AML-193 (cell line): ENCODE results near the gene CAPN10.
"Not testable (repeated sequence)": the region's sequence is repeated elsewhere in the genome, so short reads cannot be mapped to it uniquely, and the experiment has no call there.

Source experiments
- DNase-seq, 2 experiments: peaks; one replicate each; lab custom pipeline; 2025; lab: John Stamatoyannopoulos, UW

The CAPN10 gene, protein sequence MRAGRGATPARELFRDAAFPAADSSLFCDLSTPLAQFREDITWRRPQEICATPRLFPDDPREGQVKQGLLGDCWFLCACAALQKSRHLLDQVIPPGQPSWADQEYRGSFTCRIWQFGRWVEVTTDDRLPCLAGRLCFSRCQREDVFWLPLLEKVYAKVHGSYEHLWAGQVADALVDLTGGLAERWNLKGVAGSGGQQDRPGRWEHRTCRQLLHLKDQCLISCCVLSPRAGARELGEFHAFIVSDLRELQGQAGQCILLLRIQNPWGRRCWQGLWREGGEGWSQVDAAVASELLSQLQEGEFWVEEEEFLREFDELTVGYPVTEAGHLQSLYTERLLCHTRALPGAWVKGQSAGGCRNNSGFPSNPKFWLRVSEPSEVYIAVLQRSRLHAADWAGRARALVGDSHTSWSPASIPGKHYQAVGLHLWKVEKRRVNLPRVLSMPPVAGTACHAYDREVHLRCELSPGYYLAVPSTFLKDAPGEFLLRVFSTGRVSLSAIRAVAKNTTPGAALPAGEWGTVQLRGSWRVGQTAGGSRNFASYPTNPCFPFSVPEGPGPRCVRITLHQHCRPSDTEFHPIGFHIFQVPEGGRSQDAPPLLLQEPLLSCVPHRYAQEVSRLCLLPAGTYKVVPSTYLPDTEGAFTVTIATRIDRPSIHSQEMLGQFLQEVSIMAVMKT

DNA sequence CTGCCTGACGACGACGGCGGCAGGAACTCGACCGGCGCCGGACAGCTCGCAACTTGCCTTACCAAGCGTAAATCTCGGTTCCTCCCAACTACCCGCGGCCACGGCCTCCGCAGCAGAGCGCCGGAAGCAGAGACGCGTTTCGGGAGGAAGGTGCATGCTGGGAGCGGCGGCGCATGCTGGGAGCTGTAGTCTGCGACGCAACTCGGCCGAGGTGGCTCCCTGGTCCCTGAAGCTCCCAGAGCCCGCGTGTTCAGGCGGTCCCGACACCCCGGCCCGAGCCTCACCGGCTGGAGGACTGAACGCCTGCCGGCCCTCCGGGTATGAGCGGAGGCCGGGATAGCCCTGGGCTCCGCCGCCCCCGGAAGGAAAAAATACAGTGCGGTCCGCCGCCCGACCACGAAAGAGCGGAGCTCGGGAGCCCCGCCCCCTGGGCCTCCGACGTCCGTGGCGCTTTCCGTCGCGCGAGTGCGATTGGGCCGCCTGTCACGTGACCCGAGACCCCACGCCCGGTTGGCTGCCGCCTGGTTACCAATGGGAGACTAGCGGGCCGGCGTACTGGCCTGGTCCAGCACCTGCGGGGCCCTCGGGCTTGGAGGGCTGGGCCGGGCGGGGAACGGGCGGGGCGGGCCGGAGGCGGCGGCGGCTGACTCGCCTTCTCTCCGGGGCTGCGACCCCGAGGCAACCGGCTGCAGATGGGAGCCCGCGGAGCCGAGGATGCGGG is at the start of gene CAPN10:
CAPN10 (plus strand) TSS at position 537 of the 721 bp plus-strand sequence; CDS start at position 715, 178 bp downstream.
- DNase-seq = peak; percentile 87 to 88

DNA sequence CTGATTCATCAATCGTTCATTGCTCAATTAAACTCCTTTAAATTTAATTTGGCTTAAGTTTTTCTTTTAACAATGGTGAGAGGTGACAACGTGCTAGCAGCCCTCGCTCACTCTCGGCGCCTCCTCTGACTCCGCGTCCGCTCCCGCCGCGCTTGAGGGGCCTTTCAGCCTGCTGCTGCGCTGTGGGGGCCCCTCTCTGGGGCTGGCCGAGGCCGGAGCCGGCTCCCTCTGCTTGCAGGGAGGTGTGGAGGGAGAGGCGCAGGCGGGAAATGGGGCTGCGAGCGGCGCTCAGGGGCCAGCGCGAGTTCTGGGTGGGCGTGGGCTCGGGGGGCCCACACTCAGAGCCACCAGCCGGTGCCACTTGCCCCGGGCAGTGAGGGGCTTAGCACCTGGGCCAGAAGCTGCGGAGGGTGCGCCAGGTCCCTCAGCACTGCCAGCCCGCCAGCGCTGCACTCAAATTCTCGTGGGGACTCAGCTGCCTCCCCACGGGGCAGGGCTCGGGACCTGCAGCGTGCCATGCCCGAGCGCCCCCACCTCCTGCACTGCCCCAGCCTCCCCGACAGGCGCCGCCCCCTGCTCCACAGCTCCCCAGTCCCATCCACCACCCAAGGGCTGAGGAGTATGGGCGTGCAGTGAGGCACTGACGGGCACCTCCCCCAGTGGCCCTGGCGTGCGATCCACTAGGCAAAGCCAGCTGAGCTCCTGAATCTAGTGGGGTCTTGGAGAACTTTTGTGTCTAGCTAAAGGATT is 48.3 kb upstream of the CAPN10 start:
- DNase-seq = no peak

DNA sequence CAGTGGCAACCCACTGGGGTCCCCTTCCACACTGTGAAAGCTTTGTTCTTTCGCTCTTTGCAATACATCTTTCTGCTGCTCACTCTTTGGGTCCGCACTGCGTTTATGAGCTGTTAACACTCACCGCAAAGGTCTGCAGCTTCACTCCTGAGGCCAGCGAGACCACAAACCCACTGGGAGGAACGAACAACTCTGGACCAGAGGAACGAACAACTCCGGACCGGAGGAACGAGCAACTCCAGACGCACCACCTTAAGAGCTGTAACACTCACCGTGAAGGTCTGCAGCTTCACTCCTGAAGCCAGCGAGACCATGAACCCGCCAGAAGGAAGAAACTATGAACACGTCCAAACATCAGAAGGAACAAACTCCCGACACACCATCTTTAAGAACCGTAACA is 47.4 kb upstream of the CAPN10 start:
- DNase-seq = not testable (repeated sequence)

DNA sequence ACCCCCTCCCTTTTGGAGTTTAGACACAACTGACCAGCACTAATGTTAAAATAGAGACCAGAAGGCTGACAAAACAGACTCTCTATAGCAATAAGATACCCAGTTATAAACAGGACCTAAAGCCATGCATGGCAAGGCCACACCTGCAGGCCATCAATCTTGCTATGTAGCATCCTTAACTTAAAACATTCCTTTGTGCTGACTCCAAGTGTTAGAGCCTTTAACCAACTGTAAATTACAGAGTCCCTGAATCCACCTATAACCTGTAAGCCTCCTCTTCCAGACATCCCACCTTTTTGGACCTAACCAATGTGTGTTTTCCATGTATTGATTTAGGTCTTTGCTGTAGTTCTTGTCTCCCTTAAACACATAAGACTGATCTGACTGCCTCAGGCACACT is 46.6 kb upstream of the CAPN10 start:
- no peak for DNase-seq

DNA sequence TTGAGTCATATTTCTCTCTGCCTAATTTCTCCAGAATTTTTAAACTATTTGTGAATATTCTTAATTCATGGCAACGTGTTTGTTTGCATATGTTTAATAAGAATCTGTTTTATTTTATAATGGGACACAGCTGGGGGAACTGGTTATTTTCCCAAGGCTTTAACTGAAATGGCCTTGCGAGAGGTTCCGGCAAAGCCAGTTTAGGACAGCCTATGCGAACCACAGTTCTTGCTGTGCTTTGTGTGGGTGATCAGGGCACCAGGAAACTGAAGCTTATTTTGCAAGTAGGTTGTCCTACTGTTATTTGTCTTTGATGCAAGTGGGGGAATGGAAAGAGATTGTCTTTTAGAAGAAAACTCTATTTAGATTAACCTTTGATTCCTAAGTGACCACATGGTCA is 35.2 kb upstream of the CAPN10 start:
- no peak for DNase-seq

DNA sequence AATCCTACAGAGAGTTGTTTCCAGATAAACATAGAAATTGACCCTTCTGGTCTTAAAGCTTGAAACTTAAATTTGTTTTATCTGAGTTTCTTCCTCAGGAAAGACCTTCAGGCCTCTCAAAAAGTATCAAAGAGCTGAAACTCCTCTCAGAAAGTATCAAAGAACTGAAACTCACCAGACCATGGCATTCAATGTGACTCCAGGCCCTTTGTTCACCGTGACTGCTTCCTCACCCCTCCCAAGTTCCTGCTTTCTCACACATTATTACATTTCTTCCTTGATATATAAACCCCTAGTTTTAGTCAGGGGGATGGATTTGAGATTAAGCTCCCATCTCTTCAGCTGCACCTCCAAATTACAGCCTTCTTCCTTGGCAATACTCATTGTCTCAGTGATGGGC is 34.7 kb upstream of the CAPN10 start:
- DNase-seq = no peak

DNA sequence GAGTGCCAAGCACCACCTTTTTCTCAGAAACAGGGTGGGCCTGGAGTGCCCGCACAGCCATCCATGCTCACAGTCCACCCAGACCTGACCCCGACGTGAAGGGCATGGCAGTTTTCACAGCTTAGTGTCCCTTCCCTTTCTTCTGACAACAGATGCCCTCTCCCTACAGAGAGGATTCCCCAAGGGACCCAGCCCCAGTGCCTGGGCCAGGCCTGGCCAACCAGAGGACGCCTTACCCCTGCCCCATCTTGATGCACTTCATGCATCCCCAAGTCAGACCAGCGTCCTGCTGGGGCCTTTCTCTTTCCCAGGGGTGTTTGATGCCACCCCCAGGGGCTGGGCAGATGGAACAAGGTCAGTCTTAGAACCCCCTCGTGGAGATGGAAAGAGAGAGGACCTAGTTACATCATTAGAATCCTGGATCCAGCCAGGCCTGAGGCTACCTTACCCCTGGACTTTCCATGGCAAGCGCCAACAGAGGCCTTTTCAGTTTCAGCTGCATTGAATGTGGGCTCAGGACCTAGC is 32.5 kb upstream of the CAPN10 start:
- DNase-seq = no peak

DNA sequence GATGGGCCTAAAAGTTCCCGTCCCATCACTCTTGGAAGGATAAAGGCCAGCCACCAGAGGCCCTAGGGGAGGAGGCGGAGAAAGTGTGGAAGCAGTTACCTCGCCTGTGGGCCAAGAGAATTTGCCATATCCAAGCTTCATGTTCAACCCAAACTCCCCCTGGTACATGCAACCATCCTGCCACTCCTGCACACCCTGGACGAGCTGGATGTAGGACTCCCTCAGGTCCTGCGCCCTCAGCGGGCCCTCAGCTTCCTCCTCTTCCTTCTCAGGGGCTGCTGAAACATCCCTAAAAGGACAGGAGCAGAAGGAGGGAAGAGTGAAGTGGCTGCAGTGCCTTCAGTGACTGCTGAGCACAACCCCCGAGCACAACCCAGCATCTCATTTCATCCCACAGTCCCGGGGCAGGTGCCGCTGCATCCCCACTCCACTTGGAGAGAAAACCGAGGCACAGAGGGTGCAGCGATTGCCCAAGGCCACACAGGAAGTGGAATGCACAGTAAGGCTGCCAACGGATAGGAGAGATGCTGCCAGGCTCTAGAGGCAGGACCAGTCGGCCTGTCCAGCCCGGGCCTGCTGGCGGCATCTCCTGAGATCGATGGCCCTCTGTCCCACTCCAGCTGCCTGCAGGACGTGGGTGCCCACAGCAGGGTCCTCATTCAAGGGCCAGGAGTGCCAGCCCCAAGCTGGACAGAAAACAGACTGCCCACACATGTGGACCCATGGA is 31.6 kb upstream of the CAPN10 start:
- DNase-seq = no peak

DNA sequence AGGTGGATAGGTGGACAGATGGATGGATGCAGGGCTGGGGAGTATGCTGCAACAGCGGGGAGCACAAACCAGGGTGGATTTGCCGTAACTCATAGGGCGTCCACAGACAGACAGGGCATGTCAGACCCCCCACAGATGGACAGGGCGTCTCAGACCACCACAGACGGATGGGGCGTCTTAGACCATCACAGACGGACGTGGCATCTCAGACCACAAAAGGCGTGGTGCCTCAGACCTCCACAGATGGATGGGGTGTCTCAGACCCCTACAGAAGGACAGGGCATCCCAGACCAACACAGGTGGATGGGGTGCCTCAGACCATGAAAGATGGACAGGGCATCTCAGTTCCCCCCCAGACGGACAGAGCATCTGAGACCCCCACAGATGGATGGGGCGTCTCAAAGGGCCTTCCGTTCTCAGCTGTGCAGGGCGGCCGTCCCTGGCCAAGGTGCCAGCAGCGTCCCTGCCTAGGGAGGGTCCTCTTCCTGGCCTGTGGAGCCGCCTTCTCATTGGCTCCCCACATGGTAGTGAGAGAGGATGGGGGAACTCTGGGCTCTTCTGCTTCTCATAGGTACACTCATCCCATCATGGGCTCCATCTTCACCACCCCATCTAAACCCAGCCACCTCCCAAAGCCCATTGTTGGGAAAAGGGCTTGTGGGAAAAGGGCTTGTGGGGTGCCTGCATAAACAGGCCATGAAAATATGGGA is 30.8 kb upstream of the CAPN10 start:
- no peak for DNase-seq

DNA sequence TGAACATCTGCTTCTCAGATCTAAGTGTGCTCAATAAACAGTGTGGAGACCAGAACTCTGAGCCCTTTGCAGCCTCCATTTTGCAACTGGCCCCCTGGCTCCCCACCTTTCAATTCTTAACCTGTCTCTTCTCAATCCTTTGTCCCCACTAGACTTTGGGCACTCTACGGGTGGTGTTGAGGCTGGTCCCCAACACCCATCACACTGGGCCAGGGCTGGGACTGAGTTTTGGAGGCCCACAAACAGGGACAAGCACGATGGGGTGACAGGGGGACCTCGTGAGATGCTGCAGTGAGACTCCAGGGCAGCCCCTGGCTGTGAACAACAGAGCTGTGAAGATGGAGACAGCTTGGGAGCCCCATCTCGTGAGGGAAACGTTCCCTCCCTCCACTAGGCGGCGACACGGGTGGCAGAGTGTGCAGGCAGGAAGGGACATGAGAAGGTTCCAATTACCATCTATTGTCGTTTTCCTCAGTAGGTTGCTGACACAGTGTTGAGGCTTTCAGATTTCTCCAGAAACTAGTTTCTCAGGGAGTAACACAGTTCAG is 29.9 kb upstream of the CAPN10 start:
- DNase-seq = peak; percentile 36 to 39

DNA sequence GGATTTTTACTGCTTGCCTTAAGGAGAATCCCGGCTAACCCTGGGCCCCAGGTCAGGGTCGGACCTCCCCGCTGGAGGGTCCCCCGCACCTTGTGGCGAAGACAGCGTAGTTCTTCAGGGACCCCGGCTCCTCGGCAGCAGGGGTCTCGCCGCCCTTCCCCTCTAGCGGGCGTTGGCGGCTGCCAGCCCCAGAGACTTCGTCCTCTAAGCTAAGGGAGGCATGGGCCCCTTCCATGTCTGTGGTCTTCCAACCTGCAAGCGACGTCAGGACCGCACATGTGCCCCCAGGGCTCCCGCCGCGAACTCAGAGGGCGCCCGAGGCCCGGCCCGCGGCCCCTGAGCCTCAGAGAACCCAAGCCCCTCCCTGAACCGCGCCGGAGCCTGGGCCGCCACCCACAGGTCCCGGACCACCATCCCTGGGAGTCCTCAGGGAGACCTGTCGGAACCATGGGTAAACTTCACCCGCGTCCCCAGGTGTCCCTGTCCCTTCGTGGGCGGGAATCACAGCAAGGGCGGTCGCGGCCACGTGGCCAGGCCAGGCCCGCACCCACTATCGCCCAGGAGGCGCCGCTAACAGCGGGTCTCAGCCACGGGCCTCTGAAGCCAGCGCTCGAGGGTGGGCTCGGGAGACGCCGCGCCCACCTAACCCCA is 29.3 kb upstream of the CAPN10 start:
- no peak for DNase-seq

DNA sequence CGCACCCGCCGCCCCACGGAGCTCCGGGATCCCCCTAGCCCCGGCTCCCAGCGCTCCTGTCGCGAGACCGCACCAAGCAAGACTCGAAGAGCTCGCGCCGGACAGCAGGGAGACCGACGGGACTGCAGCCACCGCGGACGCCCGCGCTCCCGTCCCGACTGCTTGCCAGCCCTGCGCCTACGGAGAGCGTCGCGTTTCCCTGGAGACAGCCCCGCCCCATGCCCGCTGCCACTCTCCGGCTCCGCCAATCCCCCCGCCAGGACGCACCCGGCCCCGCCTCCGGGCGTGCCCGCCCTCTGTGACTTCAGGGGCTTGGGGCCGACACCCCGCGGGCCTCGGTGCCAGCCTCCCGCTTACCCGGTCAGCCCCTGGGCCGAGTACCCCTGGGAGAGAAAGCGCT is 28.7 kb upstream of the CAPN10 start, which contains the start of gene ANKMY1:
ANKMY1 (minus strand) TSS at position 181 of the 400 bp plus-strand sequence. CDS start 653 bp downstream, outside the sequence.
- no peak for DNase-seq

DNA sequence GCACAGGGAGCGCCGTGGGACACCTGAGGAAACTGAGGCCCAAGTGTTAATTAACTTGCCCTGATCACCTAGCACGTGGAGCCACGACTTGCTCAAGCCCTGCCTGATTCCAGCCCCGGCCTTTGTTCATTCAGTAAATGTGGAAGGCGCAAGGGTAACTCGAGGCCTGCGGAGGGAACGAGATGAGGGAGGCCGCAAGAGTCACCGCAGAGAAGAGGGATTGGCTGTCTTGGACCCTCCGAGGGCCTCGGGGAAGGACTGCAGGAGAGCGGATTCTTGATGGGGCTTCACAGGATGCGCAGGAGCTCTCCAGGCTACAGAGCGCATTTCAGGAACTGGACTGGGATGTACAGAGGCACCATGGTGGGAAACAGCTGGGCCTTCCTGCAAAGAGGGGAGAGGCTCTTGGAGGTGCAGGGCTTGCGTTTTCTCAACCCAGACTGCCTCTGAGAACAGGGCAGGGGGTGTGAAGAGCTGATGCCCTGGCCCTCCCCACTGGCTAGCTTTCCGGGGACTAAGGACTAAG is 28.2 kb upstream of the CAPN10 start:
- no peak for DNase-seq

DNA sequence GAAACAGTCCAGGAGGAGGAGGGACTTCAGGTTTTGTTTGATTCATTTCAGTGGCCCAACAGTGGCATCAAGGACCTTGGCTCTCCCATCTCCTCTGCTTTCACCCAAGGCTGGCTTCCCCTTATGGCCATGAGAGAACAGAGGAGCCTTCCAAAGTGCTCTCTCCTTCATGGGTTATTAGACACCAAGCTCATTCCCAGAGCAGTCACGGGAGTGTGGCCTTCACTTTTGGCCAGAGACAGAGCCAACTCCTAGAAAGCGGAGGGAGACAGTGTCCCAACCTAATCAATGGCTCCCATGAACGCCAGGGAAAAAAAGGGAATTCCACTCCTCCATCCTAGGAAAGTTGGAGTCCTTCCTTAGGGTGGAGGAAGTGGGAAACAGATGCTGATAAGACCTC is 27.2 kb upstream of the CAPN10 start:
- no peak for DNase-seq

DNA sequence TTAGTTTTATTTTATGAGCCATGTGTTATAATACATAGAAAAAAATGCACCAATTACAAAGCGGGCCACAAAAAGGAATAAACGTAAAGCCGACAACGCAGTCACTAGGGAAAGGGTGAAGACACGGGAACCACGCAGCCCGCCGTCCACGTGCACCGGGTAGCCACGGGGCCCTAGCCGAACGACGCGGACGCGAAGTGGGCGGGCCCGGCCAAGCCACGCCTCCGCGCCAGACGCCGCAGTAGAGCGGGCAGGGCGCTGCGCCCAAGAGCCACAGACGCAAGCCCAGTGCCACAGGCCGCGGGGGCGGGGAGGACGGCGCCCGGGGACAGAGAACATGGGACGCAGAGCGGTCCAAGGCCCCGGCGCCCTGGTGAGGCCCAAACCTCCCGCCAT is 26.5 kb upstream of the CAPN10 start, which contains the start of gene DUSP28:
DUSP28 (plus strand) TSS at position 274 of the 396 bp plus-strand sequence. CDS start 328 bp downstream, outside the sequence.
- DNase-seq = peak; percentile 83 to 85

DNA sequence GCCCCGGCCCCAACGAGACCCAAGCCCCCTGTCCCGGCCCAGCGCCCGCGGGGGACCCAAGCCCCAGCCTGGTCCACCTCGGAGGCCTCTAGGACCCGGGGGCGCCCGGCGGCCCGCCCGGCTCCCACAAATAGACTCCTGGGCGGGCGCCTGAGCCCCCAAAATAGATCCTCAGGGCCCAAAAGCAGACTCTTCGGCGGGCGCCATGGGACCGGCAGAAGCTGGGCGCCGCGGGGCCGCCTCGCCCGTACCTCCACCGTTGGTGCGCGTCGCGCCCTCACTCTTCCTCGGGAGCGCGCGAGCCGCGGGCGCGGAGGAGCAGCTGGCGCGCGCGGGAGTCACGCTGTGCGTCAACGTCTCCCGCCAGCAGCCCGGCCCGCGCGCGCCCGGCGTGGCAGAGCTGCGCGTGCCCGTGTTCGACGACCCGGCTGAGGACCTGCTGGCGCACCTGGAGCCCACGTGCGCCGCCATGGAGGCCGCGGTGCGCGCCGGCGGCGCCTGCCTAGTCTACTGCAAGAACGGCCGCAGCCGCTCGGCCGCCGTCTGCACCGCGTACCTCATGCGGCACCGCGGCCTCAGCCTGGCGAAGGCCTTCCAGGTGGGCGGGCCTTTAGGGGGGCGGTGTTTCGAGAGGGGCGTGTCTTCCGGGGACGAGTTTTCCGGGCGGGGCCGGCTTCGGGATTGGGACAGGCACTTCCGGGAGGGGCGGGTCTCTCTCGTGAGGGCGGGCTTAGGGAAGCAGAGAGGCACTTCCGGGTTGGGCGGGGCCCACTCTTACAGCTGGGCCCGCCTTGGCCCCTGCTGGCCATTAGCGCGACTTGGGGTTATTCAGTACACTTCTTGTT is 25.8 kb upstream of the CAPN10 start:
- DNase-seq = peak; percentile 84 to 91

DNA sequence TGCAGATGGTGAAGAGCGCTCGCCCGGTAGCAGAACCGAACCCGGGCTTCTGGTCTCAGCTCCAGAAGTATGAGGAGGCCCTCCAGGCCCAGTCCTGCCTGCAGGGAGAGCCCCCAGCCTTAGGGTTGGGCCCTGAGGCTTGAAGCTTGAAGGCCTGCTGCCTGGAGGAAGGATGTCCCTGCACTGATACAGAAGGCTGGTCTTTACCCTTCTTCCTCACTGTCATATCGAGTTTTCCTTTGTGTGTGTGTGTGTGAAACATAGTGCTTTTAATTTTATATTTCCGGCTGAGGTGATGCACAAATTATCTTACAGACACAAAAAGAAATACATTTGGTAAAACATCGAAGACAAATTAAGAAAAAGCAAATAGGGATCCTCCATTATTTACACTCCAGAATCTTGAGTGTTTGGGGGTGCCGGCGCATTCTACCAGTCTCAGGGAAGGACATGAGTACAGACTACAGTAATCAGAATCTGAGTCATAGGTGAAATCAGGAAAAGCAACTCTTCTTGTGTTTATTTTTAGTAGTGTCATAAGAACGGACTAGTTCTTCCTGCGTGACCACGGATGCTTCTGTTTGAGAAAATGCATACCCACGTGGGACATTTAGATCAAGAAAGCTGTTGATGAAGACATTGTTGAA is 25.1 kb upstream of the CAPN10 start:
- peak; percentile 1 to 3 for DNase-seq

DNA sequence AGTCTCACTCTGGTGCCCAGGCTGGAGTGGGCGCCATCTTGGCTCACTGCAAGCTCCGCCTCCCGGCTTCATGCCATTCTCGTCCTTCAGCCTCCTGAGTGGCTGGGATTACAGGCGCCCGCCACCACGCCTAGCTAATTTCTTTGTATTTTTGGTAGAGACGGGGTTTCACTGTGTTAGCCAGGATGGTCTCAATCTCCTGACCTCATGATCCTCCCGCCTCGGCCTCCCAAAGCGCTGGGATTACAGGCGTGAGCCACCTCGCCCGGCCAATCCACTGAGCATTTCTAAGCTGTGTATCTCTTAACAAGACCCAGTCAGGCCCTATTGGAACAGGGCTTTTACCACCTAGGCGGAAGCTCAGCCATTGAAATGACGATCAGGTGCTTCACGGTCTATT is 23.3 kb upstream of the CAPN10 start:
- DNase-seq = not testable (repeated sequence)
